IMR-90 (cell line): Measurements from ENCODE around the gene TF. TPM values are rescaled to one million over a fixed set of nuclear protein-coding genes. Genes with fewer than 3 reads are reported as not detected.

Experiments
- ATAC-seq: fragments of 200-7000 bp; cut with Tn5 transposase; 2 replicates; pipeline ENCODE4 v1.9.1; 2020; ENCODE audit warnings: low read depth, mild to moderate bottlenecking, moderate library complexity
- BruUV-seq: library from RNA; stranded (reverse); fragments of 400-500 nt; replicated peaks from 2 replicates; lab custom pipeline; 2021; lab: Mats Ljungman, UMichigan
- CTCF ChIA-PET: fragments of 300-600 bp; formaldehyde crosslinking; extraction: SDS; loops from one replicate; lab custom pipeline; 2021; ENCODE audit warnings: antibody characterized with exemption; lab: Yijun Ruan, JAX
- POLR2A ChIA-PET: fragments of 300-600 bp; sonication (Branson Sonifier 250); formaldehyde crosslinking; loops from one replicate; lab custom pipeline; 2022; ENCODE audit warnings: antibody characterized with exemption; ENCODE audit not compliant: unreplicated experiment; lab: Charles Lee
- DNase-seq: peaks from one replicate; pipeline ENCODE4 v3.0.0; 2013
- H2AFZ ChIP-seq: replicated peaks from 2 replicates; pipeline ENCODE3; 2013; ENCODE audit warnings: low read length, mild to moderate bottlenecking; ENCODE audit not compliant: poor library complexity
- H2AK5ac ChIP-seq: 2 replicates; pipeline ENCODE4 v1.6.1; 2013; ENCODE audit warnings: low read depth, low read length, inconsistent platforms
- H2AK9ac ChIP-seq: replicated peaks from 2 replicates; pipeline ENCODE3; 2013; ENCODE audit warnings: mild to moderate bottlenecking, low read depth, low read length, moderate library complexity; ENCODE audit not compliant: poor library complexity
- H2BK120ac ChIP-seq: 2 replicates; pipeline ENCODE4 v1.6.1; 2013; ENCODE audit warnings: low read depth, low read length, inconsistent platforms
- H2BK15ac ChIP-seq: 3 replicates; pipeline ENCODE4 v1.6.1; 2013; ENCODE audit warnings: low read depth, low read length, inconsistent platforms
- H2BK20ac ChIP-seq: 2 replicates; pipeline ENCODE4 v1.6.1; 2013; ENCODE audit warnings: low read depth, mild to moderate bottlenecking, inconsistent platforms, low read length, moderate library complexity
- H2BK5ac ChIP-seq: 2 replicates; pipeline ENCODE4 v1.6.1; 2013; ENCODE audit warnings: mild to moderate bottlenecking, low read depth, low read length, inconsistent platforms; ENCODE audit not compliant: poor library complexity, severe bottlenecking
- H3K14ac ChIP-seq: replicated peaks from 2 replicates; pipeline ENCODE4 v1.6.1; 2013; ENCODE audit warnings: low read depth, low read length, inconsistent platforms
- H3K18ac ChIP-seq: 2 replicates; pipeline ENCODE4 v1.6.1; 2013; ENCODE audit warnings: low read depth, low read length, control low read depth
- H3K23ac ChIP-seq: 2 replicates; pipeline ENCODE4 v1.6.1; 2013; ENCODE audit warnings: low read depth, low read length, inconsistent platforms
- H3K27ac ChIP-seq: 2 replicates; pipeline ENCODE4 v1.5.1; 2013; ENCODE audit warnings: mild to moderate bottlenecking, control low read depth, low read length; ENCODE audit not compliant: insufficient read depth
- H3K27me3 ChIP-seq: 2 replicates; pipeline ENCODE4 v1.6.1; 2013; ENCODE audit warnings: low read length; ENCODE audit not compliant: control insufficient read depth, insufficient read depth
- H3K36me3 ChIP-seq: 2 replicates; pipeline ENCODE4 v1.6.1; 2013; ENCODE audit warnings: low read length, mixed read lengths; ENCODE audit not compliant: control insufficient read depth, insufficient read depth
- H3K4ac ChIP-seq: 2 replicates; pipeline ENCODE4 v1.6.1; 2013; ENCODE audit warnings: low read depth, low read length, inconsistent platforms
- H3K4me1 ChIP-seq: 2 replicates; pipeline ENCODE4 v1.6.1; 2013; ENCODE audit warnings: low read length, mixed read lengths; ENCODE audit not compliant: control insufficient read depth, insufficient read depth
- H3K4me2 ChIP-seq: 2 replicates; pipeline ENCODE4 v1.6.1; 2013; ENCODE audit warnings: low read depth, mild to moderate bottlenecking, control low read depth, low read length, moderate library complexity
- H3K4me3 ChIP-seq: 2 replicates; pipeline ENCODE4 v1.5.1; 2013; ENCODE audit warnings: low read depth, mild to moderate bottlenecking, control low read depth, low read length, moderate library complexity; ENCODE audit not compliant: insufficient read depth
- H3K56ac ChIP-seq: 2 replicates; pipeline ENCODE4 v1.6.1; 2013; ENCODE audit warnings: low read length, inconsistent platforms; ENCODE audit not compliant: insufficient read depth; ENCODE audit errors: extremely low read depth
- H3K79me1 ChIP-seq, 2 experiments: 2 replicates each; pipeline ENCODE4 v1.6.1; 2013; ENCODE audit warnings: low read length in 2 of 2, inconsistent platforms in 1 of 2, low read depth in 1 of 2
- H3K9ac ChIP-seq: 2 replicates; pipeline ENCODE4 v1.6.1; 2013; ENCODE audit warnings: low read depth, low read length, control low read depth
- H3K9me1 ChIP-seq: 2 replicates; pipeline ENCODE4 v1.6.1; 2013; ENCODE audit warnings: low read length, inconsistent platforms; ENCODE audit not compliant: insufficient read depth
- H3K9me3 ChIP-seq: 2 replicates; pipeline ENCODE4 v1.6.1; 2013; ENCODE audit warnings: low read length; ENCODE audit not compliant: control insufficient read depth, insufficient read depth
- H4K20me1 ChIP-seq: 2 replicates; pipeline ENCODE4 v1.6.1; 2013; ENCODE audit warnings: low read length, inconsistent platforms; ENCODE audit not compliant: insufficient read depth
- H4K5ac ChIP-seq: 2 replicates; pipeline ENCODE4 v1.6.1; 2013; ENCODE audit warnings: mild to moderate bottlenecking, low read depth, low read length, control low read depth
- H4K8ac ChIP-seq, 2 experiments: 2 replicates each; pipeline ENCODE4 v1.6.1; 2013; ENCODE audit warnings: low read depth in 2 of 2, low read length in 2 of 2, control low read depth in 1 of 2, inconsistent platforms in 1 of 2
- H4K91ac ChIP-seq: 2 replicates; pipeline ENCODE4 v1.6.1; 2013; ENCODE audit warnings: low read depth, low read length, inconsistent platforms; ENCODE audit not compliant: insufficient read depth
- BHLHE40 ChIP-seq: fragments of 150-350 bp; IDR thresholded peaks from 2 replicates; pipeline ENCODE4 v1.6.1; 2016; ENCODE audit warnings: mild to moderate bottlenecking, low read depth, low read length
- CEBPB ChIP-seq: IDR thresholded peaks from 2 replicates; pipeline ENCODE4 v1.6.1; 2012; ENCODE audit warnings: low read depth, low read length, improper control_type of control experiment
- CTCF ChIP-seq: conservative IDR thresholded peaks from 2 replicates; pipeline ENCODE4 v1.5.1; 2012; ENCODE audit warnings: mild to moderate bottlenecking, low read depth, low read length, improper control_type of control experiment
- FOS ChIP-seq: fragments of 150-350 bp; IDR thresholded peaks from 2 replicates; pipeline ENCODE4 v1.6.1; 2016; ENCODE audit warnings: low read depth, low read length
- MAFK ChIP-seq: IDR thresholded peaks from 2 replicates; pipeline ENCODE4 v1.6.1; 2012; ENCODE audit warnings: low read depth, low read length, improper control_type of control experiment
- MAZ ChIP-seq: IDR thresholded peaks from 2 replicates; pipeline ENCODE4 v1.6.1; 2012; ENCODE audit warnings: low read depth, mild to moderate bottlenecking, low read length, improper control_type of control experiment, moderate library complexity, borderline replicate concordance
- MXI1 ChIP-seq: IDR thresholded peaks from 2 replicates; pipeline ENCODE4 v1.6.1; 2012; ENCODE audit warnings: low read depth, mild to moderate bottlenecking, low read length, moderate library complexity, borderline replicate concordance
- NFE2L2 ChIP-seq: fragments of 150-350 bp; IDR thresholded peaks from 2 replicates; pipeline ENCODE4 v1.6.1; 2016; ENCODE audit warnings: low read depth, mild to moderate bottlenecking, low read length
- POLR2A ChIP-seq: IDR thresholded peaks from 2 replicates; pipeline ENCODE4 v1.6.1; 2012; ENCODE audit warnings: mild to moderate bottlenecking, low read depth, low read length
- RAD21 ChIP-seq: IDR thresholded peaks from 2 replicates; pipeline ENCODE4 v1.6.1; 2012; ENCODE audit warnings: low read length, improper control_type of control experiment
- RCOR1 ChIP-seq: IDR thresholded peaks from 2 replicates; pipeline ENCODE4 v1.6.1; 2012; ENCODE audit warnings: mild to moderate bottlenecking, low read length, improper control_type of control experiment; ENCODE audit not compliant: insufficient replicate concordance
- RFX5 ChIP-seq: IDR thresholded peaks from 2 replicates; pipeline ENCODE4 v1.8.0; 2012; ENCODE audit warnings: low read depth, mild to moderate bottlenecking, low read length, moderate library complexity
- SMC3 ChIP-seq: fragments of 150-350 bp; IDR thresholded peaks from 2 replicates; pipeline ENCODE4 v1.6.1; 2016; ENCODE audit warnings: low read depth, mild to moderate bottlenecking, antibody characterized with exemption, low read length, moderate library complexity
- WGBS, 2 experiments: methylation state at CpG; one replicate each; pipeline versions ENCODE4 v1.1.5 to v1.1.7; 2013; ENCODE audit warnings: missing lambda C conversion rate in 2 of 2; ENCODE audit not compliant: insufficient read length in 1 of 2; ENCODE audit errors: extremely low coverage in 2 of 2; 5-methylcytosine and 5-hydroxymethylcytosine counted together
- dilution Hi-C: fragments of 300-500 bp; cut with HindIII; formaldehyde crosslinking; loops from one replicate; pipeline ENCODE4 v1.14.3; 2018; ENCODE audit warnings: low sequenced_read_pairs; ENCODE audit not compliant: unreplicated experiment
- in situ Hi-C: fragments of 300-500 bp; cut with MboI; formaldehyde crosslinking; loops from 3 replicates; pipeline ENCODE4 v1.14.3; 2019; ENCODE audit warnings: low sequenced_read_pairs, inconsistent platforms, mixed read lengths
- intact Hi-C: fragments of 100-400 bp; cut with micrococcal nuclease; formaldehyde crosslinking; loops from 2 replicates; pipeline ENCODE4 v1.10.0; 2022
- polyA plus RNA-seq, 3 experiments: library from polyadenylated mRNA; depleted of rRNA; stranded (reverse); fragments of >200 nt; gene quantifications; 2 replicates each; pipeline ENCODE4 v1.2.3, GENCODE V29; 2012; ENCODE audit warnings: low replicate concordance in 1 of 3
- total RNA-seq: library from RNA; depleted of rRNA; stranded (reverse); fragments of >200 nt; gene quantifications from 2 replicates; pipeline ENCODE4 v1.2.3, GENCODE V29; 2012
- TF ChIP-seq, protein P1 (sequence below): fragments of 150-350 bp; IDR thresholded peaks from 2 replicates; pipeline ENCODE4 v1.6.1; 2017; ENCODE audit warnings: mild to moderate bottlenecking, antibody characterized with exemption, low read length, low read depth
- TF ChIP-seq, protein P2 (sequence below): fragments of 150-350 bp; IDR thresholded peaks from 2 replicates; pipeline ENCODE4 v1.6.1; 2016; ENCODE audit warnings: low read depth, mild to moderate bottlenecking, low read length, moderate library complexity, borderline replicate concordance

TF gene
- total and polyA plus RNA-seq, 2 of the 4 experiments (the other 2 are of a cell fraction), result 0.07 TPM; not detected in 1

GRCh38 chr3:133775835-133776234 is 29.6 kb downstream of the TF start:
- Histone ChIP-seq H3K36me3 (no peaks in the 10 kb centered on the region), H3K27ac (no peak overlapping the region), H2AFZ (peak overlapping the region; percentile 14), H3K4me3 (no peak overlapping the region), H4K20me1 (no peaks in the 10 kb centered on the region), H3K18ac (no peak overlapping the region), H3K9me1 (no peaks in the 10 kb centered on the region), H3K27me3 (peaks cover 8% of the 10 kb centered on the region), H4K8ac (no peak overlapping the region), H3K9ac (no peak overlapping the region), H2BK5ac (no peak overlapping the region), H4K91ac (no peak overlapping the region), H2BK15ac (no peak overlapping the region), H2BK120ac (no peak overlapping the region), H3K4ac (no peak overlapping the region), H2AK5ac (no peak overlapping the region), H3K79me1 (no peaks in the 10 kb centered on the region), H3K4me2 (no peak overlapping the region), H3K9me3 (no peaks in the 10 kb centered on the region), H3K4me1 (no peaks in the 10 kb centered on the region), H2BK20ac (no peak overlapping the region), H3K56ac (no peak overlapping the region), H2AK9ac (no peak overlapping the region), H3K14ac (no peak overlapping the region), H3K23ac (no peak overlapping the region), H4K5ac (no peak overlapping the region)
- CTCF ChIA-PET, result no interaction called here
- TF ChIP-seq FOS (no peak), RCOR1 (no peak), MAZ (no peak), MXI1 (no peak), POLR2A (no peak), MAFK (no peak), CTCF (no peak), SMC3 (no peak), RAD21 (no peak), RFX5 (no peak), CEBPB (no peak), NFE2L2 (no peak), BHLHE40 (no peak)
- TF ChIP-seq, protein P1, sequence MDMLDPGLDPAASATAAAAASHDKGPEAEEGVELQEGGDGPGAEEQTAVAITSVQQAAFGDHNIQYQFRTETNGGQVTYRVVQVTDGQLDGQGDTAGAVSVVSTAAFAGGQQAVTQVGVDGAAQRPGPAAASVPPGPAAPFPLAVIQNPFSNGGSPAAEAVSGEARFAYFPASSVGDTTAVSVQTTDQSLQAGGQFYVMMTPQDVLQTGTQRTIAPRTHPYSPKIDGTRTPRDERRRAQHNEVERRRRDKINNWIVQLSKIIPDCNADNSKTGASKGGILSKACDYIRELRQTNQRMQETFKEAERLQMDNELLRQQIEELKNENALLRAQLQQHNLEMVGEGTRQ, result no peak
- TF ChIP-seq, protein P2, sequence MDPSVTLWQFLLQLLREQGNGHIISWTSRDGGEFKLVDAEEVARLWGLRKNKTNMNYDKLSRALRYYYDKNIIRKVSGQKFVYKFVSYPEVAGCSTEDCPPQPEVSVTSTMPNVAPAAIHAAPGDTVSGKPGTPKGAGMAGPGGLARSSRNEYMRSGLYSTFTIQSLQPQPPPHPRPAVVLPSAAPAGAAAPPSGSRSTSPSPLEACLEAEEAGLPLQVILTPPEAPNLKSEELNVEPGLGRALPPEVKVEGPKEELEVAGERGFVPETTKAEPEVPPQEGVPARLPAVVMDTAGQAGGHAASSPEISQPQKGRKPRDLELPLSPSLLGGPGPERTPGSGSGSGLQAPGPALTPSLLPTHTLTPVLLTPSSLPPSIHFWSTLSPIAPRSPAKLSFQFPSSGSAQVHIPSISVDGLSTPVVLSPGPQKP, result no peak
- no TSS peak for BruUV-seq
- ATAC-seq (no peak), DNase-seq (no peak)
- WGBS, 2 experiments, result no CpG with 5 or more reads among the region's 5 CpGs
- POLR2A ChIA-PET, result no interaction called here
- intact Hi-C loops (no loop called here), dilution Hi-C loops (no loop called here), in situ Hi-C loops (no loop called here)
